GM12801 (cell line): ENCODE measurements around the gene CCDC154.

Source experiments
- CTCF ChIP-seq: IDR thresholded peaks from one replicate; pipeline ENCODE4 v1.5.1; 2011; ENCODE audit warnings: control low read depth; ENCODE audit not compliant: insufficient read length; ENCODE audit errors: extremely low read depth

The CCDC154 gene

GRCh38 chr16:1393613-1394176 is 50.7 kb downstream of the CCDC154 start:
- no peak for TF ChIP-seq CTCF

- no peak for TF ChIP-seq CTCF
These were observed 51.5 kb downstream of the CCDC154 start for GRCh38 chr16:1392826-1393225.

GRCh38 chr16:1390239-1390779 is 54.0 kb downstream of the CCDC154 start:
- TF ChIP-seq CTCF: no peak

GRCh38 chr16:1389762-1390161 is 54.6 kb downstream of the CCDC154 start:
- no peak for TF ChIP-seq CTCF

GRCh38 chr16:1387331-1387730 is 57.0 kb downstream of the CCDC154 start:
- TF ChIP-seq CTCF: no peak

GRCh38 chr16:1385232-1385631 is 59.1 kb downstream of the CCDC154 start:
- no peak for TF ChIP-seq CTCF
